22Rv1 (cell line): ENCODE data around the gene ALKBH1.
"Not testable (repeated sequence)": the region's sequence is repeated elsewhere in the genome, so short reads cannot be mapped to it uniquely, and the experiment has no call there.

Experiments
- H3K27ac ChIP-seq: fragments of 450-650 bp; 2 replicates; pipeline ENCODE4 v1.5.1; 2017
- ZFX ChIP-seq: fragments of 450-650 bp; IDR thresholded peaks from 2 replicates; pipeline ENCODE4 v1.6.1; 2017; ENCODE audit warnings: antibody characterized with exemption, borderline replicate concordance
- TF ChIP-seq, protein P1 (sequence below): fragments of 450-650 bp; IDR thresholded peaks from 2 replicates; pipeline ENCODE4 v1.5.1; 2017; ENCODE audit warnings: mild to moderate bottlenecking

ALKBH1 gene

DNA sequence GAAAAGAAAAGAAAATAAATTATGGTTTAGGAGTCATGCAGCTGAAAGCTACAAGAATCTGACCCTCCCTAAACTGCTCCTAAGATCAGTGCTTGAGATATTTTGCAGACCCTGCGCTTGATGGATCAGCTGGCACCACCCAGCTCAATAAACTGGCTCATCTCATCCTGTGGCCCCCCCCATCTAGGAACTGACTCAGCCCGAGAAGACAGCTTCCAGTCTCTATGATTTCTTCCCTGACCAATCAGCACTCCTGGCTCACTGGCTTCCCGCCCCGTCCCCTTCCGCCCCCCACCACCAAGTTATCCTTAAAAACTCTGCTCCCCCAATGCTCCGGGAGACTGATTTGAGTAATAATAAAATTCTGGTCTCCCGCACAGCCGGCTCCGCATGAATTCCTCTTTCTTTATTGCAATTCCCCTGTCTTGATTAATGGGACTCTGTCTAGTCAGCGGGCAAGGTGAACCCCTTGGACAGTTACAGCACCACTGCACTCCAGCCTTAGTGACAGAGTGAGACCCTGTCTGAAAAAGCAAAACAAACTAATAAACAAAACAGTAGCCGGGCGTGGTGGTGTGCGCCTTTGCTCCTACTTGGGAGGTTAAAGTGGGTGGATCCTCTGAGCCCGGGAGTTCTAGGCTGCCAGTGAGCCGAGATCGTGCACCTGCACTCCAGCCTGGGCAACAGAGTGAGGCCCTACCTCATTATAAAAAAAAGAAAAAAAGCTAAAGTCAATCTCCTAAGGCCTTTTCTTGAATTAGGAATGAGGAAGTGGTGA lies 66.9 kb downstream of the ALKBH1 start:
- TF ChIP-seq ZFX = no peak
- TF ChIP-seq, protein P1, sequence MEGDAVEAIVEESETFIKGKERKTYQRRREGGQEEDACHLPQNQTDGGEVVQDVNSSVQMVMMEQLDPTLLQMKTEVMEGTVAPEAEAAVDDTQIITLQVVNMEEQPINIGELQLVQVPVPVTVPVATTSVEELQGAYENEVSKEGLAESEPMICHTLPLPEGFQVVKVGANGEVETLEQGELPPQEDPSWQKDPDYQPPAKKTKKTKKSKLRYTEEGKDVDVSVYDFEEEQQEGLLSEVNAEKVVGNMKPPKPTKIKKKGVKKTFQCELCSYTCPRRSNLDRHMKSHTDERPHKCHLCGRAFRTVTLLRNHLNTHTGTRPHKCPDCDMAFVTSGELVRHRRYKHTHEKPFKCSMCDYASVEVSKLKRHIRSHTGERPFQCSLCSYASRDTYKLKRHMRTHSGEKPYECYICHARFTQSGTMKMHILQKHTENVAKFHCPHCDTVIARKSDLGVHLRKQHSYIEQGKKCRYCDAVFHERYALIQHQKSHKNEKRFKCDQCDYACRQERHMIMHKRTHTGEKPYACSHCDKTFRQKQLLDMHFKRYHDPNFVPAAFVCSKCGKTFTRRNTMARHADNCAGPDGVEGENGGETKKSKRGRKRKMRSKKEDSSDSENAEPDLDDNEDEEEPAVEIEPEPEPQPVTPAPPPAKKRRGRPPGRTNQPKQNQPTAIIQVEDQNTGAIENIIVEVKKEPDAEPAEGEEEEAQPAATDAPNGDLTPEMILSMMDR = no peak
- H3K27ac ChIP-seq = no peak overlapping the region

DNA sequence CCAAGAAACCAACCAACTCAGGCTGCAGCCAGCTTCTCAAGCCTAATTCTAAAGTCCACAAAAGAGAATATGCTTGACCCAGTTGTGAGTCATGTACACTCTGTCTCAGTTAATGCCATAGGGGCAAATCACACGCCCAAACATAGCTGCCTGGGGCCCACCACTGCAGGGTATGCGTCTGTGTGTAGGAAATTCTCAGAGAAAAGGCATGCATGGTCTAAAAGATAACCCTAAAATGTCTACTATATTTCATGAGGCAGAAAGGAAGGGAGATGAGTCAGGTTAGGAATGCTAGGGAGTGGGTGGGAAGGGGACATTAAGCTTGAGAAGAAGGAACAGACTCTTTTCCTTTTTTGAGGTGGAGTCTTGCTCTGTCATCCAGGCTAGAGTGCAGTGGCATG lies 69.1 kb downstream of the ALKBH1 start:
- no peak for TF ChIP-seq ZFX
- TF ChIP-seq, protein P1 = no peak
- no peak overlapping the region for H3K27ac ChIP-seq

DNA sequence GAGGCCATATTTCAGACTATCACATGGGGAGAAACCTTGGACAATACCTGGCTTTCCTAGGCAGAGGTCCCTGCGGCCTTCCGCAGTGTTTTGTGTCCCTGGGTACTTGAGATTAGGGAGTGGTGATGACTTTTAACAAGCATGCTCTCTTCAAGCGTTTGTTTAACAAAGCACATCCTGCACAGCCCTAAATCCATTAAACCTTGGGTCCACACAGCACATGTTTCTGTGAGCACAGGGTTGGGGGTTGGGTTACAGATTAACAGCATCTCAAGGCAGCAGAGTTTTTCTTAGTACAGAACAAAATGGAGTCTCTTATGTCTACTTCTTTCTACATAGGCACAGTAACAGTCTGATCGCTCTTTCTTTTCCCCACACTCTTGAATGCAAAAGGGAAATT lies 72.0 kb downstream of the ALKBH1 start:
- H3K27ac ChIP-seq = not testable (repeated sequence)

DNA sequence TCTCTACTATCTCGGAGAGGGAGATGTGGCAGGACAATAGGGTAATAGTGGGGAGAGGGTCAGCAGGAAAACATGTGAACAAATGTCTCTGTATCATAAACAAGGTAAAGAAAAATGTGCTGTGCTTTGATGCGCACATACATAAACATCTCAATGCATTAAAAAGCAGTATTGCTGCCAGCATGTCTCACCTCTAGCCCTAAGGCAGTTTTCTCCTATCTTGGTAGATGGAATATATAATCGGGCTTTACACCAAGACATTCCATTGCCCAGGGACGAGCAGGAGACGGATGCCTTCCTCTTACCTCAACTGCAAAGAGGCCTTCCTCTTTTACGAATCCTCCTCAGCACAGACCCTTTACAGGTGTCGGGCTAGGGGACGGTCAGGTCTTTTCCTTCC lies 72.4 kb downstream of the ALKBH1 start:
- not testable (repeated sequence) for H3K27ac ChIP-seq

DNA sequence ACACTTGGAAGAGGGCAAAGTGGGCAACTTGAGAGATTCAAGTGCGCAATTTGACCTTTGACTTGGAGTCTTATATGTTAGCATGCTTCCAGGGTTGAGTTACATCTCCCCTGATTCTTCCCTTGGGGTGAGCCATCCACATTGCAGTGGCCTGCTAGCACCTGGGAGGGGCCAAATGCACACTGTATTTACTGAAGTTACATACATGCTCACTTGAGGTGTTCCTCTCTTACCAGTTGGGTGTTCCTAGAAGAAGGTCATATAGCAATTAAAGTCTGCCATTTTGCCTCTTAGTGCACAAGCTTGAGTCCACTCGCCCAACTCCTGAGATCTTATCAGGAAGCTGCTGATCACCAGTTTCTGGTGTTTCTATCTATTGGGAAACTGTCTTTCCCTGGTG lies 77.7 kb downstream of the ALKBH1 start:
- H3K27ac ChIP-seq = no peak overlapping the region
- no peak for TF ChIP-seq ZFX
- TF ChIP-seq, protein P1 = no peak

DNA sequence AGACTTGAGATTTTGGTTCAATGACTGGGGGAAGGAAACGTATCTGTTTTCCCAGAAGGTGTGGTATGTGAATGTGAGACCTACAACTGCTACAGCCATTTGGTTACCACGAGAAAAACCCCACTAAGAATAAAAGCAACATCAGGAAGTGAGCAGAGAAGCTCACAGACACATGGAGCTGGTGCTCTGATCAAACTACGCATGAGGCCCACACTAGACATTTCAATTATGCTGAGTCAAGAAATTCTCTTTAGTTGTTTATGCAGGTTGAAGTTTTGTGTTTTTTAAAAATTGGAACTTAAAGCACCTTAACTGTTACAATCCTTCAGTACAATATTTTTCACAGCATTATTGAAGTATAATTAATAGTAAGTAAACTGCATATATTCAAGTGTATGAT lies 82.5 kb downstream of the ALKBH1 start:
- no peak overlapping the region for H3K27ac ChIP-seq
- TF ChIP-seq ZFX = no peak
- TF ChIP-seq, protein P1 = no peak

DNA sequence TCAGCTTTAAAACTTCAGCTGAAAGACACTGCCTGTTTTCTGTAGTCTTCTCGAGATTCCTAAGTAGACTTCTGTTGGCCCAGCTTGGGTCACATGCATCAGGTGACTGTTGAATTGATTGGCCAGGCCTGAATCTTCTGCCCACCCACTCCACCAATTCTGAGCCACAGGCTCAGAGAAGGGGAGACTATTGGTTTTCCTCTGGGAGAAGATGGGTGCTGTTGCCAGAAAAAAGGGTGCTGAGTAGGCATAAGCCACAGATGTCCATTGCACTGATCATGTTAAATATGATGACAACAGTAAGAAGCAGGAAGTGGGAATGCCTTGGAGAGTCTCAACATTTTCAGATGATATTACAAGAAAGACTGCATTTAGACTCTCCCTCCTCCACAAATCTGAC lies 84.6 kb downstream of the ALKBH1 start:
- TF ChIP-seq, protein P1 = no peak
- TF ChIP-seq ZFX = no peak
- H3K27ac ChIP-seq = no peak overlapping the region
